Ovary (tissue), 9 donors: ENCODE data around the gene CLTC. TPM values are rescaled to one million over a fixed set of nuclear protein-coding genes. Genes with fewer than 3 reads are reported as not detected.

Experiments
- DNase-seq, 5 donors: peaks; one replicate each; pipeline ENCODE4 v3.0.0-alpha.2; 2019 to 2020
- H3K27ac ChIP-seq, 2 donors: fragments of 200-600 bp; one replicate each; pipeline versions ENCODE4 v1.5.1 to v1.8.0; 2019 to 2022
- H3K27me3 ChIP-seq: fragments of 200-600 bp; one replicate; pipeline ENCODE4 v1.8.0; 2022
- H3K36me3 ChIP-seq: fragments of 200-600 bp; sonication (generic); one replicate; pipeline ENCODE4 v1.5.1; 2019
- H3K4me1 ChIP-seq: one replicate; pipeline ENCODE4 v1.8.1; 2013; ENCODE audit warnings: mild to moderate bottlenecking, moderate library complexity; ENCODE audit not compliant: insufficient read depth
- H3K4me3 ChIP-seq: fragments of 200-600 bp; sonication (generic); one replicate; pipeline ENCODE4 v1.5.1; 2017
- H3K9me3 ChIP-seq, 2 donors: fragments of 200-600 bp in 1 of 2; sonication (generic) in 1 of 2; one replicate each; pipeline versions ENCODE4 v1.5.1 to v1.8.1; 2013 to 2019; ENCODE audit warnings: mild to moderate bottlenecking in 1 of 2, moderate library complexity in 1 of 2
- CTCF ChIP-seq, 3 donors: fragments of 450-650 bp in 2 of 3; fragments of 200-600 bp in 1 of 3; IDR thresholded peaks; one replicate each; pipeline versions ENCODE4 v1.5.1 to v1.8.0; 2016 to 2022; ENCODE audit warnings: antibody characterized with exemption in 3 of 3, mild to moderate bottlenecking in 1 of 3
- EP300 ChIP-seq: sonication (generic); formaldehyde crosslinking; IDR thresholded peaks from one replicate; pipeline ENCODE4 v1.6.1; 2017; ENCODE audit warnings: antibody characterized with exemption
- POLR2A ChIP-seq: fragments of 450-650 bp; IDR thresholded peaks from one replicate; pipeline ENCODE4 v1.6.1; 2017; ENCODE audit warnings: antibody characterized with exemption, mild to moderate bottlenecking, moderate library complexity
- WGBS, 3 donors: extraction: QIAGEN DNeasy Blood & Tissue Kit in 1 of 3; methylation state at CpG; one replicate each; pipeline versions ENCODE4 v1.1.5 to v1.1.7; 2013 to 2017; 5-methylcytosine and 5-hydroxymethylcytosine counted together
- intact Hi-C, 4 donors: fragments of 100-400 bp; cut with DNase I; formaldehyde crosslinking; loops; one replicate each; pipeline versions ENCODE4 v1.11.0 to v1.15.1; 2022 to 2023
- polyA plus RNA-seq, 2 donors: library from polyadenylated mRNA; stranded (reverse); fragments of 200-250 nt in 1 of 2; fragments of 350-450 nt in 1 of 2; fragmentation: Illumina TruSeq in 1 of 2; extraction: RNeasy Lipid Tissue Mini Kit (QIAGEN cat#74804) in 1 of 2; gene quantifications; one replicate each; pipeline ENCODE4 v1.2.3, GENCODE V29; 2013 to 2014
- total RNA-seq, 7 donors: library from RNA; depleted of rRNA in 2 of 7; stranded (reverse); fragments of >200 nt in 2 of 7; fragmentation: NEBNext Ultra II Directional in 3 of 7; extraction: Animal tissue kit (Norgen Biotek cat#: 25700) in 3 of 7; gene quantifications; one replicate each; pipeline versions ENCODE4 v1.1.0 to v1.2.4, GENCODE V29; 2016 to 2023
- donor health status: DM: no; HTN: no; CAD: no; lungs with moderate emphysema.
- donor health status: DM: no; HTN: no; CAD: no.
- donor health status: Bipolar disorder and iron deficiency.
- donor health status: DM: yes; HTN: yes; CAD: no.
- donor health status: DM: no; HTN: no; CAD: no.
- donor health status: DM: yes; HTN: yes; CAD: no.

Gene CLTC
- total and polyA plus RNA-seq, 9 donors, result 71.4 to 219 (median 145) TPM

GRCh38 chr17:59727817-59728533, 108.3 kb downstream of the CLTC start:
- no peaks in the 10 kb centered on the region for H3K36me3 ChIP-seq
- no peaks in the 10 kb centered on the region for H3K9me3 ChIP-seq
- H3K27me3 ChIP-seq, result no peaks in the 10 kb centered on the region
- peaks cover 2% of the 10 kb centered on the region for H3K4me1 ChIP-seq
- no peak for DNase-seq
- TF ChIP-seq POLR2A, result no peak
- TF ChIP-seq CTCF (IDR thresholded peaks at IDR 0.05), result no peak
- no peak for TF ChIP-seq EP300
- intact Hi-C loops, result no loop called here
- H3K4me3 ChIP-seq, result no peak overlapping the region
- 95 to 96% (median 96%) methylated on average over 1 of the region's 1 CpG for WGBS, 3 donors
- no peak overlapping the region for H3K27ac ChIP-seq

- Histone ChIP-seq H3K36me3 (no peaks in the 10 kb centered on the region), H3K4me3 (no peak overlapping the region), H3K27me3 (no peaks in the 10 kb centered on the region), H3K9me3 (no peaks in the 10 kb centered on the region), H3K27ac (no peak overlapping the region), H3K4me1 (no peaks in the 10 kb centered on the region)
- intact Hi-C loops, result no loop called here
- no peak for TF ChIP-seq CTCF (IDR thresholded peaks at IDR 0.05)
- TF ChIP-seq POLR2A, result no peak
- TF ChIP-seq EP300, result no peak
- no peak for DNase-seq
- 86 to 91% (median 89%) methylated on average over 1 of the region's 1 CpG for WGBS, 3 donors
Measured at GRCh38 chr17:59730268-59730834, 110.7 kb downstream of the CLTC start.

GRCh38 chr17:59733697-59734096, 114.0 kb downstream of the CLTC start:
- Histone ChIP-seq H3K4me3 (no peak overlapping the region), H3K27me3 (no peaks in the 10 kb centered on the region), H3K36me3 (no peaks in the 10 kb centered on the region), H3K9me3 (no peaks in the 10 kb centered on the region), H3K4me1 (no peaks in the 10 kb centered on the region), H3K27ac (no peak overlapping the region)
- TF ChIP-seq CTCF (IDR thresholded peaks at IDR 0.05) (no peak), EP300 (no peak), POLR2A (no peak)
- 96 to 97% (median 96%) methylated on average over 2 of the region's 2 CpGs for WGBS, 3 donors
- intact Hi-C loops, result no loop called here
- DNase-seq, result no peak

GRCh38 chr17:59734226-59734625, 114.5 kb downstream of the CLTC start:
- no peaks in the 10 kb centered on the region for H3K9me3 ChIP-seq
- no peak for TF ChIP-seq POLR2A
- no peak for TF ChIP-seq CTCF (IDR thresholded peaks at IDR 0.05)
- TF ChIP-seq EP300, result no peak
- H3K36me3 ChIP-seq, result no peaks in the 10 kb centered on the region
- no peak overlapping the region for H3K4me3 ChIP-seq
- H3K27me3 ChIP-seq, result no peaks in the 10 kb centered on the region
- no peak for DNase-seq
- H3K27ac ChIP-seq, result no peak overlapping the region
- WGBS, 3 donors, result 96 to 99% (median 98%) methylated on average over 5 of the region's 5 CpGs
- intact Hi-C loops, result no loop called here
- no peaks in the 10 kb centered on the region for H3K4me1 ChIP-seq
